Measurements from ENCODE around the gene ITGAD.

Gene ITGAD

DNA sequence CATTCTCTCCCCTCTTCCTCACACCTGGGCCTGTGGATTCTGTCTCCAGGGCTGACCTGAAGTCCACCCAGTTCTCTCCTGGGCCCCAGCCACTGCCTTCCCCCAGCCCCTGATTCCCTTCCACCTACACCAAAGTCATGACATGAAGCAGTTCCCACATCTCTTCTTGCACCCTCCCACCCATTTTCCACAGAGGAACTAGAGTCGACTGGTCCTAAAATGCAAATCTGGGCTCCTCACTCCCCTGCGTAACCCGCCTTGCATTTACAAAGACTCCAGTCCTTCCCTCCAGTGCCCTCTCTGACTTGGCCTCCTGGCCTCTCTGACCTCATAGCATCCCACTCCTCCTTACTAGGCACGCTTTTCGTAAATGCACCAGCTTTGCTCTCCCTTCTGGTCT lies 20.2 kb downstream of the ITGAD start:
- Histone ChIP-seq H3K9ac (ENCODE audit: low read length) (no peak overlapping the region), H3K79me2 (ENCODE audit: low read length) (no peaks in the 10 kb centered on the region), H3K4me3 (ENCODE audit: low read length) (no peak overlapping the region), H3K4me2 (ENCODE audit: low read depth, low read length) (no peak overlapping the region), H3K9me2 (replicated peaks; ENCODE audit: insufficient read depth, low read length) (no peaks in the 10 kb centered on the region), H2AFZ (ENCODE audit: low read length) (no peak overlapping the region), H3K9me3 (replicated peaks; ENCODE audit: insufficient read depth, low read length) (no peaks in the 10 kb centered on the region), H3K27ac (ENCODE audit: low read length) (no peak overlapping the region), H3K4me1 (ENCODE audit: low read length) (no peaks in the 10 kb centered on the region), H3F3A (ENCODE audit: insufficient read depth, low read length) (no peaks in the 10 kb centered on the region), H4K20me1 (ENCODE audit: insufficient read depth, low read length) (no peaks in the 10 kb centered on the region), H3K27me3 (replicated peaks; ENCODE audit: insufficient read depth, low read length) (peaks cover 63% of the 10 kb centered on the region), H3K36me3 (replicated peaks; ENCODE audit: insufficient read depth, low read length) (no peaks in the 10 kb centered on the region)
- DNase-seq: no peak
- TF ChIP-seq EZH2 (optimal IDR thresholded peaks at IDR 0.05; ENCODE audit: low read depth, low read length) (no peak), EZH2phosphoT487 (IDR thresholded peaks at IDR 0.05; ENCODE audit: low read length) (no peak)
- TF ChIP-seq, protein P1, sequence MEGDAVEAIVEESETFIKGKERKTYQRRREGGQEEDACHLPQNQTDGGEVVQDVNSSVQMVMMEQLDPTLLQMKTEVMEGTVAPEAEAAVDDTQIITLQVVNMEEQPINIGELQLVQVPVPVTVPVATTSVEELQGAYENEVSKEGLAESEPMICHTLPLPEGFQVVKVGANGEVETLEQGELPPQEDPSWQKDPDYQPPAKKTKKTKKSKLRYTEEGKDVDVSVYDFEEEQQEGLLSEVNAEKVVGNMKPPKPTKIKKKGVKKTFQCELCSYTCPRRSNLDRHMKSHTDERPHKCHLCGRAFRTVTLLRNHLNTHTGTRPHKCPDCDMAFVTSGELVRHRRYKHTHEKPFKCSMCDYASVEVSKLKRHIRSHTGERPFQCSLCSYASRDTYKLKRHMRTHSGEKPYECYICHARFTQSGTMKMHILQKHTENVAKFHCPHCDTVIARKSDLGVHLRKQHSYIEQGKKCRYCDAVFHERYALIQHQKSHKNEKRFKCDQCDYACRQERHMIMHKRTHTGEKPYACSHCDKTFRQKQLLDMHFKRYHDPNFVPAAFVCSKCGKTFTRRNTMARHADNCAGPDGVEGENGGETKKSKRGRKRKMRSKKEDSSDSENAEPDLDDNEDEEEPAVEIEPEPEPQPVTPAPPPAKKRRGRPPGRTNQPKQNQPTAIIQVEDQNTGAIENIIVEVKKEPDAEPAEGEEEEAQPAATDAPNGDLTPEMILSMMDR (IDR thresholded peaks at IDR 0.05; ENCODE audit: low read length): no peak

DNA sequence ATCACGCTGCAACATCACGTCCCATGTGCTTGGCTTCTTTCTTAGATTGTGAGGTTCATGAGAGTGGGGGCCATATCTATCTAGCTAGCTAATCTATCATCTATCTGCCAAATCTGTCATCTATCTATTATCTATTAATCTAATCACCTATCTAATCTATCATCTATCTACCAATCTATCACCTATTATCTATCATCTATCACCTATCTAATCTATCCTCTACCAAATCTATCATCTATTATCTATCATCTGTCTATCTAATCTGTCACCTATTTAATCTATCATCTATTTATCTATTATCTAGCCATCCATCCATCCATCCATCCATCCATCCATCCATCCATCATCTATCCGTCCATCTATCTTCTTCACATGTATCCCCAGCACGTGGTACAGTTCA lies 20.8 kb downstream of the ITGAD start:
- H3K36me3 ChIP-seq (replicated peaks; ENCODE audit: insufficient read depth, low read length): no peaks in the 10 kb centered on the region
- no peak overlapping the region for H2AFZ ChIP-seq (ENCODE audit: low read length)
- TF ChIP-seq EZH2 (optimal IDR thresholded peaks at IDR 0.05; ENCODE audit: low read depth, low read length) (no peak), EZH2phosphoT487 (IDR thresholded peaks at IDR 0.05; ENCODE audit: low read length) (no peak)
- TF ChIP-seq, protein P1 (IDR thresholded peaks at IDR 0.05; ENCODE audit: low read length): no peak
- H3K79me2 ChIP-seq (ENCODE audit: low read length): no peaks in the 10 kb centered on the region
- H3K9ac ChIP-seq (ENCODE audit: low read length): no peak overlapping the region
- no peaks in the 10 kb centered on the region for H3F3A ChIP-seq (ENCODE audit: insufficient read depth, low read length)
- H3K9me2 ChIP-seq (replicated peaks; ENCODE audit: insufficient read depth, low read length): no peaks in the 10 kb centered on the region
- H3K27me3 ChIP-seq (replicated peaks; ENCODE audit: insufficient read depth, low read length): peaks cover 60% of the 10 kb centered on the region
- no peak overlapping the region for H3K27ac ChIP-seq (ENCODE audit: low read length)
- no peaks in the 10 kb centered on the region for H3K4me1 ChIP-seq (ENCODE audit: low read length)
- H3K4me3 ChIP-seq (ENCODE audit: low read length): no peak overlapping the region
- H4K20me1 ChIP-seq (ENCODE audit: insufficient read depth, low read length): no peaks in the 10 kb centered on the region
- DNase-seq: no peak
- H3K4me2 ChIP-seq (ENCODE audit: low read depth, low read length): no peak overlapping the region
- H3K9me3 ChIP-seq (replicated peaks; ENCODE audit: insufficient read depth, low read length): no peaks in the 10 kb centered on the region

DNA sequence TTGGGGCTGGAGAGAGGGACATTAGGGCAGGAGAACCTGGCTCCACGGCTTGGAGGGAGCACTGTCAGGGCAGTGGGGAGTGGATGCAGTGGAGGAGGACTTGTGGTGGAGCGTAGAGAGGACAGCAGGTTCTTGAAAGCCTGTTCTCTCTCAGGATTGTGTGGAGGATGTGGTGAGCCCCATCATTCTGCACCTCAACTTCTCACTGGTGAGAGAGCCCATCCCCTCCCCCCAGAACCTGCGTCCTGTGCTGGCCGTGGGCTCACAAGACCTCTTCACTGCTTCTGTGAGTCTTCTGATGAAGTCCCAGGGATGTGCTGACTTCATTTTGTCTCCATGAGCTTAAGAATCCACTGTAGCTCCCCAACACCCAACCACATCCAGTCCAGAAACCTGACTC lies 21.6 kb downstream of the ITGAD start:
- Histone ChIP-seq H3K9ac (ENCODE audit: low read length) (no peak overlapping the region), H3K9me2 (replicated peaks; ENCODE audit: insufficient read depth, low read length) (no peaks in the 10 kb centered on the region), H3K79me2 (ENCODE audit: low read length) (no peaks in the 10 kb centered on the region), H3K4me2 (ENCODE audit: low read depth, low read length) (no peak overlapping the region), H3K9me3 (replicated peaks; ENCODE audit: insufficient read depth, low read length) (no peaks in the 10 kb centered on the region), H3K27ac (ENCODE audit: low read length) (no peak overlapping the region), H3K4me3 (ENCODE audit: low read length) (no peak overlapping the region), H4K20me1 (ENCODE audit: insufficient read depth, low read length) (no peaks in the 10 kb centered on the region), H3F3A (ENCODE audit: insufficient read depth, low read length) (no peaks in the 10 kb centered on the region), H3K4me1 (ENCODE audit: low read length) (no peaks in the 10 kb centered on the region), H3K36me3 (replicated peaks; ENCODE audit: insufficient read depth, low read length) (no peaks in the 10 kb centered on the region), H2AFZ (ENCODE audit: low read length) (no peak overlapping the region), H3K27me3 (replicated peaks; ENCODE audit: insufficient read depth, low read length) (peaks cover 54% of the 10 kb centered on the region)
- no peak for DNase-seq
- TF ChIP-seq, protein P1 (IDR thresholded peaks at IDR 0.05; ENCODE audit: low read length): no peak
